Measurements from ENCODE around the gene CDR2.

The CDR2 gene

GRCh38 chr16:22322021-22322471, 52.4 kb downstream of the CDR2 start:
- peak overlapping the region; percentile 57; the same call in 1 of the 2 replicates for H3K27ac ChIP-seq
- no peak overlapping the region for H3K4me3 ChIP-seq (ENCODE audit: low read depth, low read length)
- no peaks in the 10 kb centered on the region for H3K27me3 ChIP-seq (ENCODE audit: insufficient read depth, low read depth, severe bottlenecking)
- H3K9me3 ChIP-seq (ENCODE audit: severe bottlenecking): no peaks in the 10 kb centered on the region
- no peak for TF ChIP-seq CTCF (IDR thresholded peaks at IDR 0.05; ENCODE audit: low read depth, low read length)
- DNase-seq: no peak
- H3K36me3 ChIP-seq: peaks cover 96% of the 10 kb centered on the region

GRCh38 chr16:22321340-22322001, 52.9 kb downstream of the CDR2 start:
- Histone ChIP-seq H3K27ac (peak overlapping the region; percentile 57), H3K36me3 (peaks cover 96% of the 10 kb centered on the region), H3K9me3 (ENCODE audit: severe bottlenecking) (no peaks in the 10 kb centered on the region), H3K4me3 (ENCODE audit: low read depth, low read length) (no peak overlapping the region), H3K27me3 (ENCODE audit: insufficient read depth, low read depth, severe bottlenecking) (no peaks in the 10 kb centered on the region)
- peak; percentile 73 for DNase-seq
- TF ChIP-seq CTCF (IDR thresholded peaks at IDR 0.05; ENCODE audit: low read depth, low read length): peak; percentile 86

- no peaks in the 10 kb centered on the region for H3K27me3 ChIP-seq (ENCODE audit: insufficient read depth, low read depth, severe bottlenecking)
- H3K27ac ChIP-seq: peak overlapping the region; percentile 55
- no peak for DNase-seq
- TF ChIP-seq CTCF (IDR thresholded peaks at IDR 0.05; ENCODE audit: low read depth, low read length): no peak
- peaks cover 97% of the 10 kb centered on the region for H3K36me3 ChIP-seq
- no peak overlapping the region for H3K4me3 ChIP-seq (ENCODE audit: low read depth, low read length)
- no peaks in the 10 kb centered on the region for H3K9me3 ChIP-seq (ENCODE audit: severe bottlenecking)
Measured at GRCh38 chr16:22320572-22321339, 53.7 kb downstream of the CDR2 start.

- peak; percentile 57 for DNase-seq
- no peaks in the 10 kb centered on the region for H3K27me3 ChIP-seq (ENCODE audit: insufficient read depth, low read depth, severe bottlenecking)
- H3K36me3 ChIP-seq: peaks cover 95% of the 10 kb centered on the region
- peak; percentile 57 for TF ChIP-seq CTCF (IDR thresholded peaks at IDR 0.05; ENCODE audit: low read depth, low read length)
- no peak overlapping the region for H3K4me3 ChIP-seq (ENCODE audit: low read depth, low read length)
- H3K27ac ChIP-seq: no peak overlapping the region
- no peaks in the 10 kb centered on the region for H3K9me3 ChIP-seq (ENCODE audit: severe bottlenecking)
Measured at GRCh38 chr16:22318690-22319358, 55.6 kb downstream of the CDR2 start.

GRCh38 chr16:22317625-22318024, 56.8 kb downstream of the CDR2 start:
- no peak overlapping the region for H3K4me3 ChIP-seq (ENCODE audit: low read depth, low read length)
- TF ChIP-seq CTCF (IDR thresholded peaks at IDR 0.05; ENCODE audit: low read depth, low read length): no peak
- no peak for DNase-seq
- peaks cover 89% of the 10 kb centered on the region for H3K36me3 ChIP-seq
- H3K9me3 ChIP-seq (ENCODE audit: severe bottlenecking): no peaks in the 10 kb centered on the region
- no peak overlapping the region for H3K27ac ChIP-seq
- H3K27me3 ChIP-seq (ENCODE audit: insufficient read depth, low read depth, severe bottlenecking): no peaks in the 10 kb centered on the region
